IMR-90 (cell line): Measurements from ENCODE around the gene FEM1B. TPM values are rescaled to one million over a fixed set of nuclear protein-coding genes. Genes with fewer than 3 reads are reported as not detected.

Experiments used
- ATAC-seq: fragments of 200-7000 bp; cut with Tn5 transposase; 2 replicates; pipeline ENCODE4 v1.9.1; 2020; ENCODE audit warnings: low read depth, mild to moderate bottlenecking, moderate library complexity
- BruUV-seq: library from RNA; stranded (reverse); fragments of 400-500 nt; replicated peaks from 2 replicates; lab custom pipeline; 2021; lab: Mats Ljungman, UMichigan
- CTCF ChIA-PET: fragments of 300-600 bp; formaldehyde crosslinking; extraction: SDS; loops from one replicate; lab custom pipeline; 2021; ENCODE audit warnings: antibody characterized with exemption; lab: Yijun Ruan, JAX
- POLR2A ChIA-PET: fragments of 300-600 bp; sonication (Branson Sonifier 250); formaldehyde crosslinking; loops from one replicate; lab custom pipeline; 2022; ENCODE audit warnings: antibody characterized with exemption; ENCODE audit not compliant: unreplicated experiment; lab: Charles Lee
- DNase-seq: peaks from one replicate; pipeline ENCODE4 v3.0.0; 2013
- H2AFZ ChIP-seq: replicated peaks from 2 replicates; pipeline ENCODE3; 2013; ENCODE audit warnings: low read length, mild to moderate bottlenecking; ENCODE audit not compliant: poor library complexity
- H2AK5ac ChIP-seq: 2 replicates; pipeline ENCODE4 v1.6.1; 2013; ENCODE audit warnings: low read depth, low read length, inconsistent platforms
- H2AK9ac ChIP-seq: replicated peaks from 2 replicates; pipeline ENCODE3; 2013; ENCODE audit warnings: mild to moderate bottlenecking, low read depth, low read length, moderate library complexity; ENCODE audit not compliant: poor library complexity
- H2BK120ac ChIP-seq: 2 replicates; pipeline ENCODE4 v1.6.1; 2013; ENCODE audit warnings: low read depth, low read length, inconsistent platforms
- H2BK15ac ChIP-seq: 3 replicates; pipeline ENCODE4 v1.6.1; 2013; ENCODE audit warnings: low read depth, low read length, inconsistent platforms
- H2BK20ac ChIP-seq: 2 replicates; pipeline ENCODE4 v1.6.1; 2013; ENCODE audit warnings: low read depth, mild to moderate bottlenecking, inconsistent platforms, low read length, moderate library complexity
- H2BK5ac ChIP-seq: 2 replicates; pipeline ENCODE4 v1.6.1; 2013; ENCODE audit warnings: mild to moderate bottlenecking, low read depth, low read length, inconsistent platforms; ENCODE audit not compliant: poor library complexity, severe bottlenecking
- H3K14ac ChIP-seq: replicated peaks from 2 replicates; pipeline ENCODE4 v1.6.1; 2013; ENCODE audit warnings: low read depth, low read length, inconsistent platforms
- H3K18ac ChIP-seq: 2 replicates; pipeline ENCODE4 v1.6.1; 2013; ENCODE audit warnings: low read depth, low read length, control low read depth
- H3K23ac ChIP-seq: 2 replicates; pipeline ENCODE4 v1.6.1; 2013; ENCODE audit warnings: low read depth, low read length, inconsistent platforms
- H3K27ac ChIP-seq: 2 replicates; pipeline ENCODE4 v1.5.1; 2013; ENCODE audit warnings: mild to moderate bottlenecking, control low read depth, low read length; ENCODE audit not compliant: insufficient read depth
- H3K27me3 ChIP-seq: 2 replicates; pipeline ENCODE4 v1.6.1; 2013; ENCODE audit warnings: low read length; ENCODE audit not compliant: control insufficient read depth, insufficient read depth
- H3K36me3 ChIP-seq: 2 replicates; pipeline ENCODE4 v1.6.1; 2013; ENCODE audit warnings: low read length, mixed read lengths; ENCODE audit not compliant: control insufficient read depth, insufficient read depth
- H3K4ac ChIP-seq: 2 replicates; pipeline ENCODE4 v1.6.1; 2013; ENCODE audit warnings: low read depth, low read length, inconsistent platforms
- H3K4me1 ChIP-seq: 2 replicates; pipeline ENCODE4 v1.6.1; 2013; ENCODE audit warnings: low read length, mixed read lengths; ENCODE audit not compliant: control insufficient read depth, insufficient read depth
- H3K4me2 ChIP-seq: 2 replicates; pipeline ENCODE4 v1.6.1; 2013; ENCODE audit warnings: low read depth, mild to moderate bottlenecking, control low read depth, low read length, moderate library complexity
- H3K4me3 ChIP-seq: 2 replicates; pipeline ENCODE4 v1.5.1; 2013; ENCODE audit warnings: low read depth, mild to moderate bottlenecking, control low read depth, low read length, moderate library complexity; ENCODE audit not compliant: insufficient read depth
- H3K56ac ChIP-seq: 2 replicates; pipeline ENCODE4 v1.6.1; 2013; ENCODE audit warnings: low read length, inconsistent platforms; ENCODE audit not compliant: insufficient read depth; ENCODE audit errors: extremely low read depth
- H3K79me1 ChIP-seq, 2 experiments: 2 replicates each; pipeline ENCODE4 v1.6.1; 2013; ENCODE audit warnings: low read length in 2 of 2, inconsistent platforms in 1 of 2, low read depth in 1 of 2
- H3K9ac ChIP-seq: 2 replicates; pipeline ENCODE4 v1.6.1; 2013; ENCODE audit warnings: low read depth, low read length, control low read depth
- H3K9me1 ChIP-seq: 2 replicates; pipeline ENCODE4 v1.6.1; 2013; ENCODE audit warnings: low read length, inconsistent platforms; ENCODE audit not compliant: insufficient read depth
- H3K9me3 ChIP-seq: 2 replicates; pipeline ENCODE4 v1.6.1; 2013; ENCODE audit warnings: low read length; ENCODE audit not compliant: control insufficient read depth, insufficient read depth
- H4K20me1 ChIP-seq: 2 replicates; pipeline ENCODE4 v1.6.1; 2013; ENCODE audit warnings: low read length, inconsistent platforms; ENCODE audit not compliant: insufficient read depth
- H4K5ac ChIP-seq: 2 replicates; pipeline ENCODE4 v1.6.1; 2013; ENCODE audit warnings: mild to moderate bottlenecking, low read depth, low read length, control low read depth
- H4K8ac ChIP-seq, 2 experiments: 2 replicates each; pipeline ENCODE4 v1.6.1; 2013; ENCODE audit warnings: low read depth in 2 of 2, low read length in 2 of 2, control low read depth in 1 of 2, inconsistent platforms in 1 of 2
- H4K91ac ChIP-seq: 2 replicates; pipeline ENCODE4 v1.6.1; 2013; ENCODE audit warnings: low read depth, low read length, inconsistent platforms; ENCODE audit not compliant: insufficient read depth
- CEBPB ChIP-seq: IDR thresholded peaks from 2 replicates; pipeline ENCODE4 v1.6.1; 2012; ENCODE audit warnings: low read depth, low read length, improper control_type of control experiment
- CTCF ChIP-seq: conservative IDR thresholded peaks from 2 replicates; pipeline ENCODE4 v1.5.1; 2012; ENCODE audit warnings: mild to moderate bottlenecking, low read depth, low read length, improper control_type of control experiment
- MAFK ChIP-seq: IDR thresholded peaks from 2 replicates; pipeline ENCODE4 v1.6.1; 2012; ENCODE audit warnings: low read depth, low read length, improper control_type of control experiment
- NFE2L2 ChIP-seq: fragments of 150-350 bp; IDR thresholded peaks from 2 replicates; pipeline ENCODE4 v1.6.1; 2016; ENCODE audit warnings: low read depth, mild to moderate bottlenecking, low read length
- POLR2A ChIP-seq: IDR thresholded peaks from 2 replicates; pipeline ENCODE4 v1.6.1; 2012; ENCODE audit warnings: mild to moderate bottlenecking, low read depth, low read length
- RAD21 ChIP-seq: IDR thresholded peaks from 2 replicates; pipeline ENCODE4 v1.6.1; 2012; ENCODE audit warnings: low read length, improper control_type of control experiment
- RFX5 ChIP-seq: IDR thresholded peaks from 2 replicates; pipeline ENCODE4 v1.8.0; 2012; ENCODE audit warnings: low read depth, mild to moderate bottlenecking, low read length, moderate library complexity
- SMC3 ChIP-seq: fragments of 150-350 bp; IDR thresholded peaks from 2 replicates; pipeline ENCODE4 v1.6.1; 2016; ENCODE audit warnings: low read depth, mild to moderate bottlenecking, antibody characterized with exemption, low read length, moderate library complexity
- USF2 ChIP-seq: fragments of 150-350 bp; IDR thresholded peaks from 2 replicates; pipeline ENCODE4 v1.6.1; 2017; ENCODE audit warnings: mild to moderate bottlenecking, antibody characterized with exemption, low read length, low read depth
- WGBS, 2 experiments: methylation state at CpG; one replicate each; pipeline versions ENCODE4 v1.1.5 to v1.1.7; 2013; ENCODE audit warnings: missing lambda C conversion rate in 2 of 2; ENCODE audit not compliant: insufficient read length in 1 of 2; ENCODE audit errors: extremely low coverage in 2 of 2; 5-methylcytosine and 5-hydroxymethylcytosine counted together
- dilution Hi-C: fragments of 300-500 bp; cut with HindIII; formaldehyde crosslinking; loops from one replicate; pipeline ENCODE4 v1.14.3; 2018; ENCODE audit warnings: low sequenced_read_pairs; ENCODE audit not compliant: unreplicated experiment
- in situ Hi-C: fragments of 300-500 bp; cut with MboI; formaldehyde crosslinking; loops from 3 replicates; pipeline ENCODE4 v1.14.3; 2019; ENCODE audit warnings: low sequenced_read_pairs, inconsistent platforms, mixed read lengths
- intact Hi-C: fragments of 100-400 bp; cut with micrococcal nuclease; formaldehyde crosslinking; loops from 2 replicates; pipeline ENCODE4 v1.10.0; 2022
- polyA plus RNA-seq, 3 experiments: library from polyadenylated mRNA; depleted of rRNA; stranded (reverse); fragments of >200 nt; gene quantifications; 2 replicates each; pipeline ENCODE4 v1.2.3, GENCODE V29; 2012; ENCODE audit warnings: low replicate concordance in 1 of 3
- total RNA-seq: library from RNA; depleted of rRNA; stranded (reverse); fragments of >200 nt; gene quantifications from 2 replicates; pipeline ENCODE4 v1.2.3, GENCODE V29; 2012

FEM1B gene
- total and polyA plus RNA-seq, 2 of the 4 experiments (the other 2 are of a cell fraction) = 16.9 to 51.4 TPM

DNA sequence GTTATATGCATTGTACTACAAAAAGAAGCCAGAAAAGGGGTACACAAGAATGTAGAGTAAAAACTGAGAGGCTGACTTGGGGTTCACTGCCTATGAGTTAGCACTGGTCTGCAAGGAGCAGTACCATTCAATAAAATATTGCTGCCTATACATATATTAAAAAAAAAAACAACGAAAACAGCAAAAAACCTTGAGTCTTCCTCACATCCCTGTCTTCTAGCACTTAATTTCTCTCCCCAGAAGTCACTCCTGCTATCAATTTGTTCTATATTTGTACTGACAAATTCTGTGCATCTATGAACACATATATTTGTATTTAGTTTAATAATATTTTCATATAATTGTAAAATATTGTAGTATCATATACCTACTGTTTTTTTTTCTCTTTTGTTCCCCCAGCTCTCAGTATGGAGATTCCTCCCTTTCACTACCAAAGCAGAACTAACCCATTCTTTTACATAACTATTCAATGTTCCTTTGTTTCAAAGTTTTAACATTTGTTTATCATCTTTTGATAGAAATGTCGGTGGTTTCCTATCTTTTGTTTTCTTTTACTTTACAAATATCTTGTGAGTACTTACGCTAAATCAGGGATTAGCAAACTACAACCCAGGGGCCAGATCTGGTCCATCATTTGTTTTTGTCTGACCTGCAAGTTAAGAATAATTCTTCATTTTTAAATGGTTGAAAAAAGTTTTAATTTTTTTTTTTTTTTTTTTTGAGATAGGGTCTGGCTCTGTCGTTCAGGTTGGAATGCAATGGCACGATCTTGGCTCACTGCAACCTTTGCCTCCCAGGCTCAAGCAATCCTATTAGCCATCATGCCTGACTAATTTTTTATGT, 14.8 kb upstream of the FEM1B start:
- Histone ChIP-seq H3K23ac (no peak overlapping the region), H2AK9ac (no peak overlapping the region), H3K9ac (no peak overlapping the region), H4K5ac (no peak overlapping the region), H3K56ac (no peak overlapping the region), H3K4ac (no peak overlapping the region), H3K4me1 (no peaks in the 10 kb centered on the region), H3K27ac (no peak overlapping the region), H3K36me3 (no peaks in the 10 kb centered on the region), H3K4me3 (no peak overlapping the region), H3K14ac (no peak overlapping the region), H4K8ac (no peak overlapping the region), H2BK5ac (no peak overlapping the region), H2AK5ac (no peak overlapping the region), H2BK20ac (no peak overlapping the region), H2BK15ac (no peak overlapping the region), H3K9me1 (no peaks in the 10 kb centered on the region), H3K79me1 (no peaks in the 10 kb centered on the region), H4K20me1 (no peaks in the 10 kb centered on the region), H3K9me3 (no peaks in the 10 kb centered on the region), H4K91ac (no peak overlapping the region), H3K4me2 (no peak overlapping the region), H3K27me3 (0 out of 2 replicates have a peak, but pooled peaks cover 1% of the 10 kb centered on the region), H2BK120ac (no peak overlapping the region), H3K18ac (no peak overlapping the region), H2AFZ (no peak overlapping the region)
- WGBS, 2 experiments = no CpG with 5 or more reads among the region's 5 CpGs
- intact Hi-C loops (no loop called here), dilution Hi-C loops (no loop called here), in situ Hi-C loops (no loop called here)
- ATAC-seq (no peak), DNase-seq (no peak)
- no TSS peak for BruUV-seq
- CTCF ChIA-PET = no interaction called here
- POLR2A ChIA-PET = no interaction called here
- no peak for TF ChIP-seq CTCF
- no peak for TF ChIP-seq SMC3
- TF ChIP-seq USF2 = no peak
- no peak for TF ChIP-seq RFX5
- no peak for TF ChIP-seq NFE2L2
- no peak for TF ChIP-seq MAFK
- no peak for TF ChIP-seq POLR2A
- TF ChIP-seq RAD21 = no peak
- no peak for TF ChIP-seq CEBPB
